Bronchial epithelial cell (primary cell): ENCODE measurements around the gene POLD1. TPM values are rescaled to one million over a fixed set of nuclear protein-coding genes. Genes with fewer than 3 reads are reported as not detected.

ENCODE experiments used
- DNase-seq: peaks from one replicate; pipeline ENCODE4 v3.0.0-alpha.2; 2010; ENCODE audit warnings: low read depth
- FAIRE-seq: peaks from 2 replicates; lab custom pipeline; 2011; peaks lifted over from hg19 to GRCh38; lab: Jason Lieb, UNC
- H3K27me3 ChIP-seq: 2 replicates; pipeline ENCODE4 v1.5.1; 2011; ENCODE audit warnings: low read length; ENCODE audit not compliant: control insufficient read depth, insufficient read depth
- H3K36me3 ChIP-seq: 2 replicates; pipeline ENCODE4 v1.5.1; 2011; ENCODE audit warnings: low read length; ENCODE audit not compliant: control insufficient read depth, insufficient read depth
- H3K4me3 ChIP-seq: 2 replicates; pipeline ENCODE4 v1.5.1; 2011; ENCODE audit warnings: mild to moderate bottlenecking, low read depth, low read length, control low read depth
- total RNA-seq: library from RNA; depleted of rRNA; stranded (reverse); fragments of >200 nt; gene quantifications from 2 replicates; pipeline ENCODE4 v1.2.1, GENCODE V29; 2014
- TF ChIP-seq, protein P1 (sequence below): IDR thresholded peaks from 2 replicates; pipeline ENCODE4 v1.5.1; 2011; ENCODE audit warnings: mild to moderate bottlenecking, moderate library complexity, low read length, control low read depth, inconsistent platforms; ENCODE audit not compliant: insufficient read depth, severe bottlenecking

The POLD1 gene
- total RNA-seq, 1 donor from 2014 or later, result 28.4 TPM

DNA sequence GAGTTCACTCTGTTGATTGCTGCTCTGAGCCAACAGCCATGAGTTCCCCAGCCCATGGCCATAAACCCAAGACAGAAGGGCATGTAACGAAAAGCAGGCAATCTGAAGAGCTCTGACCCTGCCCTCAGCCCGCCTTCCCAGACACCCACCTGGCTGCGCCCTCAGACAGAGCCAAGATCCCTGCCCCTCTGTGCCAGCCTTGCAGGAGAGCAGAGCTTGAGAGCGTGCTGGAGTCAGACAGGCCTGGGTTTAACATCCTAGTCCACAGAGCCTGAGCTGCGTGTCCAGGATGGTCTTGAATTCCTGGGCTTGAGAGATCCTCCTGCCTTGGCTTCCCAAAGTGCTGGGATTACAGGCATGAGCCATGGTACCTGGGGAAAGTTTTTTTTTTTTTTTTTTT, 73.2 kb downstream of the POLD1 start:
- Histone ChIP-seq H3K4me3 (no peak overlapping the region), H3K36me3 (no peaks in the 10 kb centered on the region), H3K27me3 (no peaks in the 10 kb centered on the region)
- FAIRE-seq, result no peak
- TF ChIP-seq, protein P1, sequence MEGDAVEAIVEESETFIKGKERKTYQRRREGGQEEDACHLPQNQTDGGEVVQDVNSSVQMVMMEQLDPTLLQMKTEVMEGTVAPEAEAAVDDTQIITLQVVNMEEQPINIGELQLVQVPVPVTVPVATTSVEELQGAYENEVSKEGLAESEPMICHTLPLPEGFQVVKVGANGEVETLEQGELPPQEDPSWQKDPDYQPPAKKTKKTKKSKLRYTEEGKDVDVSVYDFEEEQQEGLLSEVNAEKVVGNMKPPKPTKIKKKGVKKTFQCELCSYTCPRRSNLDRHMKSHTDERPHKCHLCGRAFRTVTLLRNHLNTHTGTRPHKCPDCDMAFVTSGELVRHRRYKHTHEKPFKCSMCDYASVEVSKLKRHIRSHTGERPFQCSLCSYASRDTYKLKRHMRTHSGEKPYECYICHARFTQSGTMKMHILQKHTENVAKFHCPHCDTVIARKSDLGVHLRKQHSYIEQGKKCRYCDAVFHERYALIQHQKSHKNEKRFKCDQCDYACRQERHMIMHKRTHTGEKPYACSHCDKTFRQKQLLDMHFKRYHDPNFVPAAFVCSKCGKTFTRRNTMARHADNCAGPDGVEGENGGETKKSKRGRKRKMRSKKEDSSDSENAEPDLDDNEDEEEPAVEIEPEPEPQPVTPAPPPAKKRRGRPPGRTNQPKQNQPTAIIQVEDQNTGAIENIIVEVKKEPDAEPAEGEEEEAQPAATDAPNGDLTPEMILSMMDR, result no peak
- no peak for DNase-seq

DNA sequence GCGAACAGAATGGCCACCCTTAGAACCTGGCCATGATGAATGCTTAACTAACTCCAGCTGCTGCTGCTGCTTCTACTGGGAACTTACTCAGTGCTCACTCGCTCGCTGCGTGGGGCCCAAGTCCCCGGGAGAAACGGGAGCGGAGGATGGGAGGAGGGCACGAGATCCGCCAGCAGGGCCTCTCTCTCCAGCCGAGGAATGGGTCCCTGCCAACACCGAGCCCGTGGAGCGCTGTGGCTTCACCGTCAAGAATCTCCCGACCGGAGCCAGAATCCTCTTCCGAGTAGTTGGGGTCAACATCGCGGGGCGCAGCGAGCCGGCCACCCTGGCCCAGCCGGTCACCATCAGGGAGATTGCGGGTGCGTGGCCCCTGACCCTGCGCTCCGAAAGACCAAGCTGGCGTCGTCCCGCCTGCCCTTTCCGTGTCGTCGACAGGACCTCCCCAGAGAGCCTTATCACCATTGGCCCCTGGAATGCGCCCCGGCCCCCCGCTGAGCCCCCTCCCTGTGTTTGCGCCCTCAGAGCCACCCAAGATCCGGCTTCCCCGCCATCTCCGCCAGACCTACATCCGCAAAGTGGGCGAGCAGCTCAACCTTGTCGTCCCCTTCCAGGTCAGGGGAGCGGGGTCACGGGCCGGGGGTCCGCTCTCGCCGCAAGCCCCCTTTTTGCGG, 74.4 kb downstream of the POLD1 start:
- no peak for DNase-seq
- FAIRE-seq, result no peak
- TF ChIP-seq, protein P1, result no peak

DNA sequence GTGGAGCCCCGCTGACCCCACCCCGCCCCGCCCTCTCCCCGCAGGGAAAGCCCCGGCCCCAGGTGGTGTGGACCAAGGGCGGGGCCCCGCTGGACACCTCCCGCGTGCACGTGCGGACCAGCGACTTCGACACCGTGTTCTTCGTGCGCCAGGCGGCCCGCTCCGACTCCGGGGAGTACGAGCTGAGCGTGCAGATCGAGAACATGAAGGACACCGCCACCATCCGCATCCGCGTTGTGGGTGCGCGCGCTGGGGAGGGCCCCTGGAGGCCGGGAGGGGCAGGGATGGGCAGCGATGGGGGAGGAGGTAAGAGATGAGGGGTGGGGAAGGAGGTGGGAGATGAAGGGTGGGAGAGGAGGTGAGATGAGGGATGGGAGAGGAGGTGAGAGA, 74.9 kb downstream of the POLD1 start:
- TF ChIP-seq, protein P1, result no peak
- DNase-seq (no peak), FAIRE-seq (no peak)
- Histone ChIP-seq H3K27me3 (no peaks in the 10 kb centered on the region), H3K4me3 (no peak overlapping the region), H3K36me3 (no peaks in the 10 kb centered on the region)

More for the DNA sequence above, 74.4 kb downstream of the POLD1 start:
- no peak overlapping the region for H3K4me3 ChIP-seq
- no peaks in the 10 kb centered on the region for H3K36me3 ChIP-seq
- no peaks in the 10 kb centered on the region for H3K27me3 ChIP-seq

DNA sequence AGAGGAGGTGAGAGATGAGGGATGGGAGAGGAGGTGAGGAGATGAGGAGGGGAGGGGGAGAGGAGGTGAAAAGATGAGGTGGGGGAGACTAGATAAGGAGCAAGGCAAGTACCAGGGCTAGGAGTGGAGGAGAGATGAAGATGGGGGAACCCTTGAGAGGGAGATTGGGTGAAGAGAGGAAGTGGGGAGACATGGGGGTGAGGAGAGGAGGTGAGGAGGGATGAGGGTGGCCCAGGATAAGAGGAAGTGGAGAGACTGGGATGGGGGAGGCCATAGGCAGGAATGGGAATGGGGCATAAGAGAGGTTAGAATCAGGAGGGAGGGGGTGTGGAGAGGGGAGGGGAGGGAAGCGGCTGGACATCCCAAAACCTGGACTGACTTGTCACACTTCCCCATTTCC, 75.5 kb downstream of the POLD1 start:
- no peaks in the 10 kb centered on the region for H3K36me3 ChIP-seq
- DNase-seq (no peak), FAIRE-seq (no peak)
- no peaks in the 10 kb centered on the region for H3K27me3 ChIP-seq
- H3K4me3 ChIP-seq, result no peak overlapping the region
- TF ChIP-seq, protein P1, result no peak

DNA sequence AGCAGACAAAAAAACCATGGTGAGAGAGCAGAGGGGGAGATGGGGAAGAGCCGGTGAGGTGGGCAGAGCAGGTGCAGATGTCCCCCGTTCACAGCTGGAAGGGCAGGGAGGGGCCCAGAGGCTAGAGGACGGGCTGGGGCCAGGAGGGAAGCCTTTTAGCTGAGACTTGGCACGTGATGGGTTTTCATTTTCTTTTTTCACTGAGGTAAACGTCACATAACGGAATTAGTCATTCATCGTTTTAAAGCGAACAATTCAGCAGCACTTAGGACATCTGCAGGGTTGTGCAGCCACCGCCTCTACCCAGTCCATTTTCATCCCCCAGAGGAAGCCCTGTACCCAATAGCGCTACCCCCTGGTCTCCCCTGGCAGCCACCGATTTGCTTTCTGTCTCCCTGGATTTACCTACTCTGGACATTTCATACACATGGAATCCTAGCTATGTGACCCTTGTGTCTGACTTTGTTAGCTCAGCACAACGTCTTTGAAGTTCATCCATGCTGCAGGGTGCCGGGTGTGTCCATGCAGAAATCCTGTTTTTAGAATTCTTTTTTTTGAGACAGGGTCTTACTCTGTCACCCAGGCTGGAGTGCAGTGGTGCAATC, 76.1 kb downstream of the POLD1 start:
- TF ChIP-seq, protein P1, result no peak
- Histone ChIP-seq H3K4me3 (no peak overlapping the region), H3K36me3 (no peaks in the 10 kb centered on the region), H3K27me3 (no peaks in the 10 kb centered on the region)
- FAIRE-seq (no peak), DNase-seq (no peak)
